Adrenal gland (tissue), 19 donors: ENCODE measurements around the gene JPT1. TPM values are rescaled to one million over a fixed set of nuclear protein-coding genes. Genes with fewer than 3 reads are reported as not detected.

Experiments
- DNase-seq, 7 donors: peaks; one replicate each; pipeline ENCODE4 v3.0.0-alpha.2; 2019 to 2020
- H3K27ac ChIP-seq, 5 donors: fragments of 200-600 bp; sonication (generic) in 4 of 5; 1 replicate in 3 of 5; 2 replicates in 2 of 5; pipeline versions ENCODE4 v1.5.1 to v1.8.0; 2016 to 2020; ENCODE audit warnings: mild to moderate bottlenecking in 1 of 5
- H3K27me3 ChIP-seq: fragments of 200-600 bp; 2 replicates; pipeline ENCODE4 v1.8.0; 2021
- H3K36me3 ChIP-seq, 2 donors: fragments of 200-600 bp; replicated peaks in 1 of 2; 1 replicate in 1 of 2; 2 replicates in 1 of 2; pipeline versions ENCODE4 v1.5.1 to v1.8.0; 2018 to 2022
- H3K4me1 ChIP-seq, 2 donors: fragments of 200-600 bp; replicated peaks in 1 of 2; 1 replicate in 1 of 2; 2 replicates in 1 of 2; pipeline versions ENCODE4 v1.5.1 to v1.8.0; 2018 to 2021
- H3K4me3 ChIP-seq, 4 donors: fragments of 200-600 bp; sonication (generic) in 3 of 4; one replicate each; pipeline ENCODE4 v1.5.1; 2016 to 2018
- H3K9me3 ChIP-seq, 3 donors: fragments of 200-600 bp; sonication (generic) in 1 of 3; replicated peaks in 1 of 3; 1 replicate in 2 of 3; 2 replicates in 1 of 3; pipeline versions ENCODE4 v1.5.1 to v1.8.0; 2016 to 2021
- CTCF ChIP-seq, 6 experiments: fragments of 450-650 bp in 4 of 6; fragments of 200-600 bp in 2 of 6; sonication (generic) in 1 of 6; IDR thresholded peaks; 1 replicate in 5 of 6; 2 replicates in 1 of 6; pipeline versions ENCODE4 v1.5.1 to v1.8.0; 2016 to 2021; ENCODE audit warnings: antibody characterized with exemption in 6 of 6, mild to moderate bottlenecking in 2 of 6, moderate library complexity in 1 of 6
- POLR2A ChIP-seq, 2 donors: fragments of 450-650 bp; IDR thresholded peaks; one replicate each; pipeline ENCODE4 v1.6.1; 2017; ENCODE audit warnings: antibody characterized with exemption in 2 of 2, mild to moderate bottlenecking in 2 of 2, moderate library complexity in 1 of 2
- WGBS, 4 donors: extraction: QIAGEN DNeasy Blood & Tissue Kit in 2 of 4; methylation state at CpG; one replicate each; pipeline versions ENCODE4 v1.1.5 to v1.1.7; 2013 to 2017; 5-methylcytosine and 5-hydroxymethylcytosine counted together
- intact Hi-C, 2 donors: fragments of 100-400 bp; cut with DNase I; formaldehyde crosslinking; loops; one replicate each; pipeline versions ENCODE4 v1.14.1 to v1.15.0; 2022 to 2023
- long read RNA-seq, 10 donors: library from polyadenylated mRNA in 3 of 10; unstranded in 2 of 10; stranded (forward) in 1 of 10; transcript quantifications; one replicate each; pipeline ENCODE4 v2.0.0 and lab custom pipeline, GENCODE V29; 2021 to 2026
- polyA plus RNA-seq, 3 donors: library from polyadenylated mRNA; stranded (reverse); fragments of 200-250 nt in 2 of 3; fragments of 350-450 nt in 1 of 3; fragmentation: Illumina TruSeq in 1 of 3; extraction: RNeasy Lipid Tissue Mini Kit (QIAGEN cat#74804) in 1 of 3; gene quantifications; one replicate each; pipeline ENCODE4 v1.2.3, GENCODE V29; 2013 to 2014
- total RNA-seq, 9 donors: library from RNA; depleted of rRNA in 4 of 9; stranded (reverse); fragments of >200 nt in 4 of 9; fragments of 120-200 nt in 1 of 9; fragmentation: NEBNext Ultra II Directional in 1 of 9; extraction: Animal tissue kit (Norgen Biotek cat#: 25700) in 1 of 9; gene quantifications; one replicate each; pipeline versions ENCODE4 v1.1.0 to v1.2.4, GENCODE V29; 2013 to 2023
- donor health status: healthy with polysubstance abuse.
- donor health status: Bipolar disorder and iron deficiency.
- donor health status: DM: yes; HTN: yes; CAD: no.
- donor health status: DM: no; HTN: no; CAD: no.
- donor health status: DM: no; HTN: no; CAD: no.
- donor health status: DM: yes; HTN: yes; CAD: no.

JPT1 gene, protein sequence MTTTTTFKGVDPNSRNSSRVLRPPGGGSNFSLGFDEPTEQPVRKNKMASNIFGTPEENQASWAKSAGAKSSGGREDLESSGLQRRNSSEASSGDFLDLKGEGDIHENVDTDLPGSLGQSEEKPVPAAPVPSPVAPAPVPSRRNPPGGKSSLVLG
- total RNA-seq (100 to 1,000 TPM in 1 of 9 donors, 10 to 100 TPM in 8; 34.2 to 232 (median 50.9) TPM), polyA plus RNA-seq (100 to 1,000 TPM in 2 of 3 donors, 10 to 100 TPM in 1; 98.6 to 161 (median 102) TPM)
- long read RNA-seq, donor 1 = 0 reads
- long read RNA-seq, donor 2 = 0 reads
- long read RNA-seq, donor 3, partial matches to known transcripts = 0 of 12 reads
- long read RNA-seq, donor 3, other reads (novel, unspliced or antisense) = 12 of 12 reads
- long read RNA-seq, donor 4 = 0 reads
- long read RNA-seq, donor 5, partial matches to known transcripts = 0 of 1 reads
- long read RNA-seq, donor 5, other reads (novel, unspliced or antisense) = 1 of 1 reads
- long read RNA-seq, donor 6 = 0 reads
- long read RNA-seq, donor 7 = 0 reads
- long read RNA-seq, donor 8 = 0 reads
- long read RNA-seq, donor 9, partial matches to known transcripts = 0 of 8 reads
- long read RNA-seq, donor 9, other reads (novel, unspliced or antisense) = 8 of 8 reads
- long read RNA-seq, donor 10 = 0 reads

- H3K27ac ChIP-seq = peak within 1 kb of the TSS in 4 of 5 donors; percentile 14 to 87 (median 72)
- H3K4me1 ChIP-seq = peaks cover 12 to 19% of the 10 kb centered on the region in 2 donors
- H3K4me3 ChIP-seq = peak within 1 kb of the TSS; percentile 12 to 89 (median 69)
- TF ChIP-seq CTCF (IDR thresholded peaks at IDR 0.05) = peak in 1 of 6 experiments; percentile 2
- TF ChIP-seq POLR2A (IDR thresholded peaks at IDR 0.05) = peak; percentile 99 to 100
- DNase-seq = peak; percentile 98 to 100 (median 99)
- no peaks in the 10 kb centered on the region for H3K9me3 ChIP-seq
- intact Hi-C loops = no loop called here
- no peaks in the 10 kb centered on the region for H3K36me3 ChIP-seq
- 2 to 9% (median 4%) methylated on average over 9 to 67 of the region's 67 CpGs for WGBS, 4 donors
- no peaks in the 10 kb centered on the region for H3K27me3 ChIP-seq
Measured at GRCh38 chr17:75154195-75155106, at the start of gene JPT1. TSS of gene JPT1 (minus strand) at chr17:75154512. CDS start at chr17:75154397, 115 bp downstream.

- H3K4me1 ChIP-seq = peaks cover 0 to 5% of the 10 kb centered on the region in 2 donors
- 79 to 89% (median 86%) methylated on average over 6 of the region's 6 CpGs for WGBS, 4 donors
- no peaks in the 10 kb centered on the region for H3K27me3 ChIP-seq
- TF ChIP-seq POLR2A (IDR thresholded peaks at IDR 0.05) (no peak), CTCF (IDR thresholded peaks at IDR 0.05) (no peak)
- no peak overlapping the region for H3K4me3 ChIP-seq
- H3K9me3 ChIP-seq = no peaks in the 10 kb centered on the region
- no peak overlapping the region for H3K27ac ChIP-seq
- intact Hi-C loops = loop anchor here (5.0 to 10.0 kb wide), 2 partner anchors 85 to 238 kb away; no protein-coding TSS in a partner anchor
- no peak for DNase-seq
- no peaks in the 10 kb centered on the region for H3K36me3 ChIP-seq
Measured at GRCh38 chr17:75199886-75200618, 45.7 kb upstream of the JPT1 start.

GRCh38 chr17:75194879-75195278 is 40.6 kb upstream of the JPT1 start:
- Histone ChIP-seq H3K27ac (no peak overlapping the region), H3K27me3 (no peaks in the 10 kb centered on the region), H3K36me3 (no peaks in the 10 kb centered on the region), H3K9me3 (no peaks in the 10 kb centered on the region), H3K4me3 (no peak overlapping the region), H3K4me1 (no peaks in the 10 kb centered on the region)
- TF ChIP-seq CTCF (IDR thresholded peaks at IDR 0.05) = no peak
- TF ChIP-seq POLR2A (IDR thresholded peaks at IDR 0.05) = no peak
- intact Hi-C loops = loop anchor here in 1 of 2 donors (10.0 kb wide), 1 partner anchor 80 kb away; no protein-coding TSS in a partner anchor
- WGBS, 4 donors = 73 to 87% (median 85%) methylated on average over 4 of the region's 5 CpGs
- DNase-seq = no peak
